ENCODE data around the gene GRAMD4. TPM values are rescaled to one million over a fixed set of nuclear protein-coding genes. Genes with fewer than 3 reads are reported as not detected.

The GRAMD4 gene
- total and polyA plus RNA-seq, 10 of the 15 experiments (the other 5 are each of a cell fraction or from before 2014, with no cell fraction given) = 0.21 to 45.5 (median 10.6) TPM

- no peak for TF ChIP-seq ZBTB11 (CRISPR knock-in tag; IDR thresholded peaks at IDR 0.05)
- TF ChIP-seq EZH2 (IDR thresholded peaks at IDR 0.05; ENCODE audit: borderline replicate concordance, control insufficient read depth, low read depth, low read length) = no peak
Observed at GRCh38 chr22:46636221-46637002, 16.2 kb downstream of the GRAMD4 start (continued).

- POLR2A ChIA-PET = no interaction called here
- Histone ChIP-seq H3K9me3 (replicated peaks; ENCODE audit: control insufficient read depth, insufficient read depth, low read length) (no peaks in the 10 kb centered on the region), H4K20me1 (ENCODE audit: control insufficient read depth, insufficient read depth) (no peaks in the 10 kb centered on the region), H3K36me3 (ENCODE audit: control insufficient read depth in 2 of 2, insufficient read depth in 2 of 2, low read length in 1 of 2) (peaks cover 0 to 7% of the 10 kb centered on the region in 2 experiments; a peak in 2 of 4 replicates), H3K79me2 (ENCODE audit: control insufficient read depth, insufficient read depth, low read length) (no peaks in the 10 kb centered on the region), H3K27ac (ENCODE audit: control insufficient read depth, insufficient read depth) (no peak overlapping the region), H3K9ac (ENCODE audit: control insufficient read depth, insufficient read depth, low read length) (no peak overlapping the region), H2AFZ (ENCODE audit: control insufficient read depth, low read depth, low read length) (no peak overlapping the region), H3K27me3 (replicated peaks in 1 of 2; ENCODE audit: control insufficient read depth in 2 of 2, insufficient read depth in 2 of 2, low read length in 1 of 2) (no peaks in the 10 kb centered on the region), H3K4me3 (no peak overlapping the region), H3K4me1 (ENCODE audit: control insufficient read depth, insufficient read depth, low read length) (no peaks in the 10 kb centered on the region), H3K4me2 (ENCODE audit: control insufficient read depth, insufficient read depth) (no peak overlapping the region)
- intact Hi-C loops (cut with micrococcal nuclease; ENCODE audit: unreplicated experiment) (no loop called here), in situ Hi-C loops (cut with MboI) (no loop called here)
- ATAC-seq (no peak), FAIRE-seq (no peak), DNase-seq (ENCODE audit: low read depth, low spot score) (no peak)
- SMC1A ChIA-PET (ENCODE audit: uncharacterized antibody, unreplicated experiment) = no interaction called here
- WGBS (ENCODE audit: insufficient coverage, insufficient replicate concordance, low lambda C conversion rate, missing lambda C conversion rate) = 71% methylated on average over 21 of the region's 21 CpGs
- no TSS peak for BruUV-seq (replicated peaks)
- CTCF ChIA-PET = no interaction called here
- RAD21 ChIA-PET (ENCODE audit: unreplicated experiment) = no interaction called here
- TF ChIP-seq ZBTB4 (CRISPR knock-in tag; IDR thresholded peaks at IDR 0.05) (no peak), CTCF (IDR thresholded peaks at IDR 0.05 in 2 of 3, conservative IDR thresholded peaks at IDR 0.05 in 1 of 3; ENCODE audit: control insufficient read depth in 2 of 3, extremely low read depth in 1 of 3, insufficient read depth in 1 of 3, low read depth in 3 of 3, low read length in 3 of 3) (no peak), YY1 (IDR thresholded peaks at IDR 0.05; ENCODE audit: low read depth, low read length) (no peak)
Observed at GRCh38 chr22:46637711-46638600, 17.8 kb downstream of the GRAMD4 start.
